ENCODE data around the gene YWHAB.

Gene YWHAB

GRCh38 chr20:44916586-44916985 is 31.1 kb downstream of the YWHAB start:
- no peak for DNase-seq

- no peak for DNase-seq
Observed at GRCh38 chr20:44917399-44917798, 31.9 kb downstream of the YWHAB start.

- no peak for DNase-seq
Observed at GRCh38 chr20:44918342-44918741, 32.8 kb downstream of the YWHAB start.

GRCh38 chr20:44918761-44919160 is 33.3 kb downstream of the YWHAB start:
- no peak for DNase-seq

- DNase-seq: no peak
Observed at GRCh38 chr20:44921447-44921846, 35.9 kb downstream of the YWHAB start.

GRCh38 chr20:44924541-44924940 is 39.0 kb downstream of the YWHAB start:
- DNase-seq: no peak

- DNase-seq: no peak
Observed at GRCh38 chr20:44928595-44928994, 43.1 kb downstream of the YWHAB start.

- no peak for DNase-seq
Observed at GRCh38 chr20:44930517-44931168, 45.1 kb downstream of the YWHAB start.

GRCh38 chr20:44931911-44932310 is 46.4 kb downstream of the YWHAB start:
- no peak for DNase-seq

GRCh38 chr20:44932916-44933315 is 47.4 kb downstream of the YWHAB start:
- no peak for DNase-seq

GRCh38 chr20:44936510-44936909 is 51.0 kb downstream of the YWHAB start:
- no peak for DNase-seq

GRCh38 chr20:44938637-44939036 is 53.1 kb downstream of the YWHAB start:
- no peak for DNase-seq

GRCh38 chr20:44941120-44941691 is 55.7 kb downstream of the YWHAB start:
- DNase-seq: no peak

- no peak for DNase-seq
Observed at GRCh38 chr20:44942264-44942973, 56.9 kb downstream of the YWHAB start.

- DNase-seq: no peak
Observed at GRCh38 chr20:44943828-44944227, 58.3 kb downstream of the YWHAB start.

GRCh38 chr20:44945261-44945660 is 59.8 kb downstream of the YWHAB start:
- DNase-seq: no peak

- no peak for DNase-seq
Observed at GRCh38 chr20:44946271-44946852, 60.9 kb downstream of the YWHAB start.

GRCh38 chr20:44948107-44948506 is 62.6 kb downstream of the YWHAB start:
- DNase-seq: no peak

- DNase-seq: no peak
Observed at GRCh38 chr20:44948513-44948912, 63.0 kb downstream of the YWHAB start.

- no peak for DNase-seq
Observed at GRCh38 chr20:44950368-44950767, 64.9 kb downstream of the YWHAB start.

GRCh38 chr20:44952731-44953130 is 67.2 kb downstream of the YWHAB start:
- no peak for DNase-seq

GRCh38 chr20:44954211-44954610 is 68.7 kb downstream of the YWHAB start:
- DNase-seq: no peak

GRCh38 chr20:44955270-44955669 is 69.8 kb downstream of the YWHAB start:
- DNase-seq: no peak

- DNase-seq: no peak
Observed at GRCh38 chr20:44956410-44956809, 70.9 kb downstream of the YWHAB start.

All from activated gamma-delta T cell (primary cell).